H1 (cell line): ENCODE data around the gene PCBP4. TPM values are rescaled to one million over a fixed set of nuclear protein-coding genes. Genes with fewer than 3 reads are reported as not detected.
"Not testable (repeated sequence)": the region's sequence is repeated elsewhere in the genome, so short reads cannot be mapped to it uniquely, and the experiment has no call there.

Source experiments
- CTCF ChIA-PET: fragments of 300-600 bp; sonication (Branson Sonifier 250); formaldehyde crosslinking; loops from one replicate; lab custom pipeline; 2021; ENCODE audit not compliant: partially characterized antibody; lab: Charles Lee
- POLR2A ChIA-PET: fragments of 300-600 bp; sonication (Branson Sonifier 250); formaldehyde crosslinking; loops from one replicate; lab custom pipeline; 2021; ENCODE audit warnings: inconsistent platforms; ENCODE audit not compliant: partially characterized antibody; lab: Charles Lee
- DNase-seq, 2 experiments: peaks; one replicate each; pipeline versions ENCODE4 v3.0.0 to v3.0.0-alpha.2; 2010 to 2022; ENCODE audit warnings: low spot score in 2 of 2, low read depth in 1 of 2, mixed read lengths in 1 of 2
- FAIRE-seq: peaks from 2 replicates; lab custom pipeline; 2011; peaks lifted over from hg19 to GRCh38; lab: Jason Lieb, UNC
- H2AFZ ChIP-seq: 2 replicates; pipeline ENCODE4 v1.8.1; 2012; ENCODE audit warnings: low read length, inconsistent platforms
- H2AK5ac ChIP-seq: 2 replicates; pipeline ENCODE4 v1.6.1; 2013; ENCODE audit warnings: low read depth, low read length
- H2BK120ac ChIP-seq: replicated peaks from 2 replicates; pipeline ENCODE3; 2013; ENCODE audit warnings: low read depth, low read length, inconsistent platforms
- H2BK12ac ChIP-seq: 2 replicates; pipeline ENCODE4 v1.6.1; 2013; ENCODE audit warnings: low read depth, low read length
- H2BK15ac ChIP-seq: 2 replicates; pipeline ENCODE4 v1.6.1; 2013; ENCODE audit warnings: low read length
- H2BK20ac ChIP-seq: 2 replicates; pipeline ENCODE4 v1.6.1; 2013; ENCODE audit warnings: low read length
- H2BK5ac ChIP-seq: 2 replicates; pipeline ENCODE4 v1.6.1; 2013; ENCODE audit warnings: low read depth, low read length
- H3K14ac ChIP-seq: 2 replicates; pipeline ENCODE4 v1.6.1; 2013; ENCODE audit warnings: inconsistent platforms; ENCODE audit not compliant: insufficient read length
- H3K18ac ChIP-seq: 2 replicates; pipeline ENCODE4 v1.6.1; 2013; ENCODE audit warnings: low read length; ENCODE audit errors: extremely low read depth
- H3K23ac ChIP-seq: 2 replicates; pipeline ENCODE4 v1.6.1; 2013; ENCODE audit warnings: inconsistent platforms; ENCODE audit not compliant: insufficient read length
- H3K23me2 ChIP-seq: 2 replicates; pipeline ENCODE4 v1.6.1; 2013; ENCODE audit warnings: low read depth, low read length
- H3K27ac ChIP-seq: 2 replicates; pipeline ENCODE4 v1.6.1; 2011; ENCODE audit warnings: low read depth, low read length, inconsistent platforms
- H3K27me3 ChIP-seq, 4 experiments: replicated peaks in 1 of 4; 1 replicate in 1 of 4; 2 replicates in 3 of 4; pipeline versions ENCODE4 v1.6.1 to v1.8.1; 2011 to 2013; ENCODE audit warnings: low read length in 3 of 4, mild to moderate bottlenecking in 3 of 4, inconsistent platforms in 2 of 4, mixed read lengths in 2 of 4, moderate library complexity in 1 of 4; ENCODE audit not compliant: control insufficient read depth in 3 of 4, insufficient read depth in 3 of 4; ENCODE audit errors: extremely low read depth in 1 of 4
- H3K36me3 ChIP-seq, 4 experiments: 2 replicates each; pipeline versions ENCODE4 v1.6.1 to v1.8.1; 2011 to 2013; ENCODE audit warnings: mild to moderate bottlenecking in 4 of 4, low read length in 3 of 4, moderate library complexity in 2 of 4, control low read depth in 1 of 4, inconsistent platforms in 1 of 4; ENCODE audit not compliant: insufficient read depth in 4 of 4, control insufficient read depth in 2 of 4
- H3K4ac ChIP-seq: replicated peaks from 2 replicates; pipeline ENCODE3; 2013; ENCODE audit warnings: low read length, low read depth, mixed read lengths, inconsistent platforms; ENCODE audit not compliant: insufficient read length
- H3K4me1 ChIP-seq, 4 experiments: replicated peaks in 1 of 4; 1 replicate in 1 of 4; 2 replicates in 3 of 4; pipeline versions ENCODE4 v1.6.1 to v1.8.1; 2011 to 2013; ENCODE audit warnings: low read length in 3 of 4, inconsistent platforms in 2 of 4, mixed read lengths in 1 of 4; ENCODE audit not compliant: insufficient read depth in 4 of 4, control insufficient read depth in 3 of 4
- H3K4me2 ChIP-seq, 2 experiments: 2 replicates each; pipeline versions ENCODE4 v1.6.1 to v1.8.1; 2011 to 2013; ENCODE audit warnings: low read depth in 2 of 2, low read length in 2 of 2, control low read depth in 1 of 2, inconsistent platforms in 1 of 2, mild to moderate bottlenecking in 1 of 2; ENCODE audit not compliant: insufficient read depth in 1 of 2
- H3K4me3 ChIP-seq, 4 experiments: fragments of 200-600, 300-600 bp in 1 of 4; sonication (generic), shearing (Covaris generic), sonication (Bioruptor Twin) in 1 of 4; 2 replicates each; pipeline versions ENCODE4 v1.5.1 to v1.8.1; 2011 to 2016; ENCODE audit warnings: low read length in 4 of 4, low read depth in 3 of 4, control low read depth in 2 of 4, inconsistent platforms in 2 of 4, mild to moderate bottlenecking in 2 of 4, mixed read lengths in 1 of 4, moderate library complexity in 1 of 4; ENCODE audit not compliant: insufficient read depth in 2 of 4; ENCODE audit errors: extremely low read depth in 1 of 4
- H3K56ac ChIP-seq: replicated peaks from 2 replicates; pipeline ENCODE3; 2013; ENCODE audit warnings: low read depth, mild to moderate bottlenecking, mixed read lengths, low read length, inconsistent platforms; ENCODE audit not compliant: insufficient read length
- H3K79me1 ChIP-seq: 2 replicates; pipeline ENCODE4 v1.6.1; 2013; ENCODE audit warnings: low read depth, low read length, control low read depth
- H3K79me2 ChIP-seq, 2 experiments: 2 replicates each; pipeline versions ENCODE4 v1.6.1 to v1.8.1; 2012 to 2013; ENCODE audit warnings: low read length in 2 of 2, mild to moderate bottlenecking in 2 of 2, inconsistent platforms in 1 of 2; ENCODE audit not compliant: insufficient read depth in 2 of 2, control insufficient read depth in 1 of 2
- H3K9ac ChIP-seq, 4 experiments: replicated peaks in 1 of 4; 1 replicate in 1 of 4; 2 replicates in 3 of 4; pipeline versions ENCODE4 v1.6.1 to v1.8.1; 2011 to 2013; ENCODE audit warnings: low read depth in 3 of 4, low read length in 3 of 4, control low read depth in 2 of 4, mild to moderate bottlenecking in 2 of 4, moderate library complexity in 2 of 4, inconsistent platforms in 1 of 4; ENCODE audit errors: extremely low read depth in 1 of 4
- H3K9me3 ChIP-seq, 2 experiments: 2 replicates each; pipeline versions ENCODE4 v1.6.1 to v1.8.1; 2012 to 2013; ENCODE audit warnings: mild to moderate bottlenecking in 2 of 2, moderate library complexity in 2 of 2, control low read depth in 1 of 2, inconsistent platforms in 1 of 2, low read depth in 1 of 2, low read length in 1 of 2, mixed read lengths in 1 of 2; ENCODE audit not compliant: insufficient read depth in 2 of 2
- H4K20me1 ChIP-seq, 2 experiments: replicated peaks in 1 of 2; 2 replicates each; pipeline versions ENCODE3 to v1.8.1; 2011 to 2013; ENCODE audit warnings: inconsistent platforms in 2 of 2, low read length in 2 of 2, mild to moderate bottlenecking in 1 of 2; ENCODE audit not compliant: insufficient read depth in 2 of 2, control insufficient read depth in 1 of 2
- H4K5ac ChIP-seq: 2 replicates; pipeline ENCODE4 v1.6.1; 2013; ENCODE audit warnings: low read length, low read depth, mixed read lengths, inconsistent platforms; ENCODE audit not compliant: insufficient read length
- H4K8ac ChIP-seq: 2 replicates; pipeline ENCODE4 v1.8.0; 2013; ENCODE audit warnings: mild to moderate bottlenecking, moderate library complexity, low read length, inconsistent platforms; ENCODE audit not compliant: insufficient read depth; ENCODE audit errors: extremely low read depth
- H4K91ac ChIP-seq: replicated peaks from 2 replicates; pipeline ENCODE3; 2013; ENCODE audit warnings: low read length, mixed read lengths, inconsistent platforms; ENCODE audit not compliant: insufficient read length
- WGBS, 2 experiments: shearing (Covaris generic) in 1 of 2; methylation state at CpG; one replicate each; pipeline versions ENCODE4 v1.1.6 to v1.1.7; 2013 to 2015; ENCODE audit warnings: low lambda C conversion rate in 2 of 2, mixed read lengths in 2 of 2, inconsistent platforms in 1 of 2, low coverage in 1 of 2, missing lambda C conversion rate in 1 of 2; ENCODE audit not compliant: insufficient replicate concordance in 2 of 2, insufficient coverage in 1 of 2, insufficient read length in 1 of 2; ENCODE audit errors: extremely low coverage in 1 of 2, missing lambda C conversion rate in 1 of 2; 5-methylcytosine and 5-hydroxymethylcytosine counted together
- polyA plus RNA-seq, 7 experiments: library from polyadenylated mRNA; depleted of rRNA in 3 of 7; stranded (reverse) in 5 of 7; unstranded in 2 of 7; fragments of >200 nt in 5 of 7; fragments of 200-250 nt in 2 of 7; gene quantifications; 1 replicate in 5 of 7; 2 replicates in 1 of 7; 4 replicates in 1 of 7; pipeline versions ENCODE4 v1.2.1 to v1.2.3, GENCODE V29; 2011 to 2013; ENCODE audit warnings: missing spikeins in 2 of 7, mixed read lengths in 2 of 7
- total RNA-seq: library from RNA; stranded (reverse); fragmentation: NEBNext Ultra II Directional; extraction: Animal tissue kit (Norgen Biotek cat#: 25700); gene quantifications from 2 replicates; pipeline ENCODE4 v1.2.1, GENCODE V29; 2021

PCBP4 gene
- total and polyA plus RNA-seq, 2 of the 8 experiments (the other 6 are each of a cell fraction or from before 2014, with no cell fraction given), result 16.4 to 34.1 TPM

DNA sequence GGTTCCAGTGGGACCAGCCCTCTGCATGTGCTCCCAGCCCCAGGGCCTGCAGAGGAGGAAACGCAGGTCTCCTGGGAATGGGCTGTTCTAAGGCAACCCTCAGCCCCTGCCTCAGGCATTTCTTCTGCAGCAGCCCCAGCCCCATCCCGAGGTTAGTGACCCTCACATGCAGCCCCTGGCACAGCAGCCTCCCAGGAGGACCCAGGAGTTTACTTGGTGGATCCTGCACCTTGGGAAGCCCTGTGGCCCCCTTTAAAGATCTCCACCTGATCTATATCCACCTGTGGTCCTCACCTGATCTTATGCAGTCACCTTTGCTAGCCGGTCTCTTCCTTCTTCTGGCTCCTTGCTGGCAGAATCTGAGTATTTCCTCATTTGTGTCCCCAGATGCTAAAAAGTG, 38.3 kb downstream of the PCBP4 start:
- not testable (repeated sequence) for H3K27ac ChIP-seq, H2AK5ac ChIP-seq, H3K23ac ChIP-seq, H3K9ac ChIP-seq, H2BK15ac ChIP-seq, DNase-seq, H3K9me3 ChIP-seq, H3K23me2 ChIP-seq, H3K4me1 ChIP-seq, H3K4me2 ChIP-seq, H2BK5ac ChIP-seq, H2AFZ ChIP-seq, H3K56ac ChIP-seq, H3K14ac ChIP-seq, H3K79me2 ChIP-seq, H2BK120ac ChIP-seq, H3K27me3 ChIP-seq, H3K18ac ChIP-seq, H2BK12ac ChIP-seq, H4K5ac ChIP-seq, H3K4me3 ChIP-seq, H2BK20ac ChIP-seq, H4K91ac ChIP-seq, FAIRE-seq, H3K79me1 ChIP-seq, H4K8ac ChIP-seq, H3K4ac ChIP-seq
- 83% methylated on average over 3 of the region's 3 CpGs; no CpG with 5 or more reads in 1 of the 2 experiments for WGBS, 2 experiments
- Histone ChIP-seq H3K36me3 (peaks cover 4 to 12% (median 9%) of the 10 kb centered on the region in 4 experiments; a peak in 5 of 8 replicates), H4K20me1 (peaks cover 0 to 11% of the 10 kb centered on the region in 2 experiments)
- CTCF ChIA-PET, result interaction anchor here (0.6 to 1.1 kb wide), 2 partner anchors 45 to 815 kb away, joined by 3 read pairs; partner anchors contain the start of gene ABHD14B
- POLR2A ChIA-PET, result interaction anchor here (1.0 to 2.4 kb wide), 3 partner anchors 10 to 54 kb away, joined by 3 to 7 read pairs (median 3); partner anchors contain the start of genes ACY1 and RRP9
